Prostate gland (tissue), 2 donors: Measurements from ENCODE around the gene NEK6.

Source experiments
- CTCF ChIP-seq, 4 experiments: fragments of 200-600 bp in 2 of 4; fragments of 450-650 bp in 2 of 4; sonication (generic) in 2 of 4; IDR thresholded peaks; 1 replicate in 3 of 4; 2 replicates in 1 of 4; pipeline ENCODE4 v1.5.1; 2016 to 2019; ENCODE audit warnings: antibody characterized with exemption in 4 of 4, mild to moderate bottlenecking in 2 of 4, moderate library complexity in 2 of 4
- POLR2A ChIP-seq: fragments of 450-650 bp; IDR thresholded peaks from one replicate; pipeline ENCODE4 v1.6.1; 2016; ENCODE audit warnings: antibody characterized with exemption, mild to moderate bottlenecking
- POLR2AphosphoS5 ChIP-seq: sonication (generic); formaldehyde crosslinking; IDR thresholded peaks from one replicate; pipeline ENCODE4 v1.6.1; 2017; ENCODE audit warnings: antibody characterized with exemption

GRCh38 chr9:124215368-124215910 is 42.3 kb upstream of the NEK6 start:
- TF ChIP-seq CTCF (IDR thresholded peaks at IDR 0.05) (no peak), POLR2A (no peak), POLR2AphosphoS5 (no peak)
